Adrenal gland (tissue), 12 donors: Measurements from ENCODE around the gene PCCB. TPM values are rescaled to one million over a fixed set of nuclear protein-coding genes. Genes with fewer than 3 reads are reported as not detected.

Experiments used
- DNase-seq, 7 donors: peaks; one replicate each; pipeline ENCODE4 v3.0.0-alpha.2; 2019 to 2020
- H3K27ac ChIP-seq, 5 donors: fragments of 200-600 bp; sonication (generic) in 4 of 5; 1 replicate in 3 of 5; 2 replicates in 2 of 5; pipeline versions ENCODE4 v1.5.1 to v1.8.0; 2016 to 2020; ENCODE audit warnings: mild to moderate bottlenecking in 1 of 5
- H3K27me3 ChIP-seq: fragments of 200-600 bp; 2 replicates; pipeline ENCODE4 v1.8.0; 2021
- H3K36me3 ChIP-seq, 2 donors: fragments of 200-600 bp; replicated peaks in 1 of 2; 1 replicate in 1 of 2; 2 replicates in 1 of 2; pipeline versions ENCODE4 v1.5.1 to v1.8.0; 2018 to 2022
- H3K4me1 ChIP-seq, 2 donors: fragments of 200-600 bp; replicated peaks in 1 of 2; 1 replicate in 1 of 2; 2 replicates in 1 of 2; pipeline versions ENCODE4 v1.5.1 to v1.8.0; 2018 to 2021
- H3K4me3 ChIP-seq, 4 donors: fragments of 200-600 bp; sonication (generic) in 3 of 4; one replicate each; pipeline ENCODE4 v1.5.1; 2016 to 2018
- H3K9me3 ChIP-seq, 3 donors: fragments of 200-600 bp; sonication (generic) in 1 of 3; replicated peaks in 1 of 3; 1 replicate in 2 of 3; 2 replicates in 1 of 3; pipeline versions ENCODE4 v1.5.1 to v1.8.0; 2016 to 2021
- POLR2A ChIP-seq, 2 donors: fragments of 450-650 bp; IDR thresholded peaks; one replicate each; pipeline ENCODE4 v1.6.1; 2017; ENCODE audit warnings: antibody characterized with exemption in 2 of 2, mild to moderate bottlenecking in 2 of 2, moderate library complexity in 1 of 2
- WGBS, 4 donors: extraction: QIAGEN DNeasy Blood & Tissue Kit in 2 of 4; methylation state at CpG; one replicate each; pipeline versions ENCODE4 v1.1.5 to v1.1.7; 2013 to 2017; 5-methylcytosine and 5-hydroxymethylcytosine counted together
- intact Hi-C, 2 donors: fragments of 100-400 bp; cut with DNase I; formaldehyde crosslinking; loops; one replicate each; pipeline versions ENCODE4 v1.14.1 to v1.15.0; 2022 to 2023
- polyA plus RNA-seq, 3 donors: library from polyadenylated mRNA; stranded (reverse); fragments of 200-250 nt in 2 of 3; fragments of 350-450 nt in 1 of 3; fragmentation: Illumina TruSeq in 1 of 3; extraction: RNeasy Lipid Tissue Mini Kit (QIAGEN cat#74804) in 1 of 3; gene quantifications; one replicate each; pipeline ENCODE4 v1.2.3, GENCODE V29; 2013 to 2014
- total RNA-seq, 9 donors: library from RNA; depleted of rRNA in 4 of 9; stranded (reverse); fragments of >200 nt in 4 of 9; fragments of 120-200 nt in 1 of 9; fragmentation: NEBNext Ultra II Directional in 1 of 9; extraction: Animal tissue kit (Norgen Biotek cat#: 25700) in 1 of 9; gene quantifications; one replicate each; pipeline versions ENCODE4 v1.1.0 to v1.2.4, GENCODE V29; 2013 to 2023
- TF ChIP-seq, protein P1 (sequence below), 6 experiments: fragments of 450-650 bp in 4 of 6; fragments of 200-600 bp in 2 of 6; sonication (generic) in 1 of 6; IDR thresholded peaks; 1 replicate in 5 of 6; 2 replicates in 1 of 6; pipeline versions ENCODE4 v1.5.1 to v1.8.0; 2016 to 2021; ENCODE audit warnings: antibody characterized with exemption in 6 of 6, mild to moderate bottlenecking in 2 of 6, moderate library complexity in 1 of 6
- donor health status: healthy with polysubstance abuse.
- donor health status: Bipolar disorder and iron deficiency.
- donor health status: DM: yes; HTN: yes; CAD: no.
- donor health status: DM: no; HTN: no; CAD: no.
- donor health status: DM: no; HTN: no; CAD: no.
- donor health status: DM: yes; HTN: yes; CAD: no.

The PCCB gene
- total and polyA plus RNA-seq, 12 donors: 24.6 to 247 (median 137) TPM

DNA sequence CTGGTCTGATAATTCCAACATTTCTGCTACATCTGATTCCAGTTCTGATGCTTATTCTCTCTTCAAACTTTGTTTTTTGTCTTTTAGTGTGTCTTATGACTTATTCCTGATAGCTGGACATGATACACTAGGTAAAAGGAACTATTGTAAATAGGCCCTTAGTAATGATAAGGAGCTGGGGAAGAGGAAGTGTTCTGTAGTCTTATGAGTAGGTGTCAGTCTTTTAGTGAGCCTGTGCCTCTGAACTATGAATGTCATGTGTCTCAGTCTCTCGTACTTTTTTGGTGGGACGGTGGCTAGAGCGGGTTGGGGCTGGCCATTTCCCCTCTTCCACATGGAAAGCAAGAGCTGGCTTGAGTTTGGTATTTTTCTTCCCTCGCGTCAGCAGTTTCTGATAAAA lies 41.2 kb downstream of the PCCB start:
- TF ChIP-seq POLR2A (IDR thresholded peaks at IDR 0.05): no peak
- TF ChIP-seq, protein P1, sequence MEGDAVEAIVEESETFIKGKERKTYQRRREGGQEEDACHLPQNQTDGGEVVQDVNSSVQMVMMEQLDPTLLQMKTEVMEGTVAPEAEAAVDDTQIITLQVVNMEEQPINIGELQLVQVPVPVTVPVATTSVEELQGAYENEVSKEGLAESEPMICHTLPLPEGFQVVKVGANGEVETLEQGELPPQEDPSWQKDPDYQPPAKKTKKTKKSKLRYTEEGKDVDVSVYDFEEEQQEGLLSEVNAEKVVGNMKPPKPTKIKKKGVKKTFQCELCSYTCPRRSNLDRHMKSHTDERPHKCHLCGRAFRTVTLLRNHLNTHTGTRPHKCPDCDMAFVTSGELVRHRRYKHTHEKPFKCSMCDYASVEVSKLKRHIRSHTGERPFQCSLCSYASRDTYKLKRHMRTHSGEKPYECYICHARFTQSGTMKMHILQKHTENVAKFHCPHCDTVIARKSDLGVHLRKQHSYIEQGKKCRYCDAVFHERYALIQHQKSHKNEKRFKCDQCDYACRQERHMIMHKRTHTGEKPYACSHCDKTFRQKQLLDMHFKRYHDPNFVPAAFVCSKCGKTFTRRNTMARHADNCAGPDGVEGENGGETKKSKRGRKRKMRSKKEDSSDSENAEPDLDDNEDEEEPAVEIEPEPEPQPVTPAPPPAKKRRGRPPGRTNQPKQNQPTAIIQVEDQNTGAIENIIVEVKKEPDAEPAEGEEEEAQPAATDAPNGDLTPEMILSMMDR (IDR thresholded peaks at IDR 0.05): no peak
- intact Hi-C loops: no loop called here
- no peaks in the 10 kb centered on the region for H3K9me3 ChIP-seq
- H3K4me1 ChIP-seq: no peaks in the 10 kb centered on the region
- no peak overlapping the region for H3K4me3 ChIP-seq
- no peaks in the 10 kb centered on the region for H3K27me3 ChIP-seq
- no peak overlapping the region for H3K27ac ChIP-seq
- no peak for DNase-seq
- 91 to 99% (median 96%) methylated on average over 5 of the region's 5 CpGs for WGBS, 4 donors
- peaks cover 0 to 20% of the 10 kb centered on the region in 2 donors for H3K36me3 ChIP-seq

- TF ChIP-seq POLR2A (IDR thresholded peaks at IDR 0.05): no peak
- intact Hi-C loops: no loop called here
- WGBS, 4 donors: 93 to 100% (median 97%) methylated on average over 1 of the region's 1 CpG
- Histone ChIP-seq H3K9me3 (no peaks in the 10 kb centered on the region), H3K4me3 (no peak overlapping the region), H3K27ac (no peak overlapping the region), H3K36me3 (peaks cover 0 to 16% of the 10 kb centered on the region in 2 donors), H3K4me1 (no peaks in the 10 kb centered on the region), H3K27me3 (no peaks in the 10 kb centered on the region)
- DNase-seq: no peak
These were observed 42.4 kb downstream of the PCCB start for GRCh38 chr3:136292500-136292899.

DNA sequence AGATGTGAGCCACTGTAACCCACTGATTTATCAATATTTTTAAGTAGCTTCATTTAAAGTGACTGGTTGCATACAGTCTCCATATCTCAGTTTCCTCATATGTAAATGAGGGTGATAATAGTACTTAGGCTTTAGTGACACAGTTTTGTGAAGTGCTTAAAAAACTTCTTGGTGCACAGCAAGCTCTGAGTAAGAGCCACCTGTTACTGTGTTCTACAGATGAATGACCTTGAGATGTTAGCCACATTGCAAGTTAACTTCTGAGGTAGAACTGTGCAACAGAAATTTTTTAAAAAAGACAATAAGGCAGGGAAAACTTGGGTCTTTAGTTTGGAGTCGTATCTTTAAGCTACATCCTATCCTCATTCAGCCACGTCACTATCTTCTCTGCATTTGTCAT lies 43.1 kb downstream of the PCCB start:
- no peaks in the 10 kb centered on the region for H3K4me1 ChIP-seq
- intact Hi-C loops: no loop called here
- no peaks in the 10 kb centered on the region for H3K27me3 ChIP-seq
- H3K9me3 ChIP-seq: no peaks in the 10 kb centered on the region
- no peak overlapping the region for H3K4me3 ChIP-seq
- TF ChIP-seq, protein P1 (IDR thresholded peaks at IDR 0.05): no peak
- TF ChIP-seq POLR2A (IDR thresholded peaks at IDR 0.05): no peak
- peak overlapping the region in 1 of 5 donors; percentile 12 for H3K27ac ChIP-seq
- WGBS, 4 donors: 58 to 81% (median 66%) methylated on average over 2 of the region's 2 CpGs
- no peak for DNase-seq
- peaks cover 0 to 16% of the 10 kb centered on the region in 2 donors for H3K36me3 ChIP-seq

GRCh38 chr3:136294176-136294575 lies 44.0 kb downstream of the PCCB start:
- no peak for DNase-seq
- Histone ChIP-seq H3K4me3 (no peak overlapping the region), H3K9me3 (no peaks in the 10 kb centered on the region), H3K36me3 (peaks cover 0 to 21% of the 10 kb centered on the region in 2 donors), H3K27me3 (no peaks in the 10 kb centered on the region), H3K4me1 (no peaks in the 10 kb centered on the region), H3K27ac (no peak overlapping the region)
- TF ChIP-seq, protein P1 (IDR thresholded peaks at IDR 0.05): no peak
- no peak for TF ChIP-seq POLR2A (IDR thresholded peaks at IDR 0.05)
- 97 to 100% (median 100%) methylated on average over 1 of the region's 1 CpG for WGBS, 4 donors
- intact Hi-C loops: no loop called here

- 87 to 91% (median 87%) methylated on average over 5 of the region's 5 CpGs for WGBS, 4 donors
- H3K9me3 ChIP-seq: no peaks in the 10 kb centered on the region
- H3K4me1 ChIP-seq: no peaks in the 10 kb centered on the region
- no peak for TF ChIP-seq POLR2A (IDR thresholded peaks at IDR 0.05)
- TF ChIP-seq, protein P1 (IDR thresholded peaks at IDR 0.05): no peak
- intact Hi-C loops: no loop called here
- H3K36me3 ChIP-seq: peaks cover 0 to 32% of the 10 kb centered on the region in 2 donors
- no peak overlapping the region for H3K27ac ChIP-seq
- no peak for DNase-seq
- no peak overlapping the region for H3K4me3 ChIP-seq
- H3K27me3 ChIP-seq: no peaks in the 10 kb centered on the region
These were observed 46.8 kb downstream of the PCCB start for GRCh38 chr3:136296960-136297359.
